ENCODE measurements around the gene NUAK1. TPM values are rescaled to one million over a fixed set of nuclear protein-coding genes. Genes with fewer than 3 reads are reported as not detected.

NUAK1 gene
- total RNA-seq, 1 experiment from 2014 or later: 2.6 TPM

- no peaks in the 10 kb centered on the region for H3K27me3 Mint-ChIP-seq (ENCODE audit: insufficient read depth, unreplicated experiment)
- no peak for TF ChIP-seq CTCF (IDR thresholded peaks at IDR 0.05; ENCODE audit: unreplicated experiment)
- no peaks in the 10 kb centered on the region for H3K9me3 Mint-ChIP-seq (ENCODE audit: unreplicated experiment)
- no peaks in the 10 kb centered on the region for H3K36me3 Mint-ChIP-seq (ENCODE audit: insufficient read depth, unreplicated experiment)
- H3K4me1 Mint-ChIP-seq (ENCODE audit: insufficient read depth, unreplicated experiment): peaks cover 5% of the 10 kb centered on the region
- no peak overlapping the region for H3K27ac Mint-ChIP-seq (ENCODE audit: low read depth, unreplicated experiment)
- intact Hi-C loops (cut with micrococcal nuclease): no loop called here
- POLR2A ChIA-PET: no interaction called here
- CTCF ChIA-PET: interaction anchor here (0.7 to 1.6 kb wide), 4 partner anchors 17 to 474 kb away, joined by 3 to 8 read pairs (median 3); no protein-coding TSS in a partner anchor
- no peak for DNase-seq (ENCODE audit: unreplicated experiment)
- BruUV-seq (replicated peaks): no TSS peak
- no peak overlapping the region for H3K4me3 Mint-ChIP-seq (ENCODE audit: unreplicated experiment)
Measured at GRCh38 chr12:106178562-106178961, 39.8 kb upstream of the NUAK1 start.

- Mint-ChIP-seq H3K9me3 (ENCODE audit: unreplicated experiment) (no peaks in the 10 kb centered on the region), H3K36me3 (ENCODE audit: insufficient read depth, unreplicated experiment) (no peaks in the 10 kb centered on the region), H3K4me1 (ENCODE audit: insufficient read depth, unreplicated experiment) (peaks cover 3% of the 10 kb centered on the region), H3K27ac (ENCODE audit: low read depth, unreplicated experiment) (no peak overlapping the region), H3K27me3 (ENCODE audit: insufficient read depth, unreplicated experiment) (peaks cover 13% of the 10 kb centered on the region), H3K4me3 (ENCODE audit: unreplicated experiment) (no peak overlapping the region)
- no TSS peak for BruUV-seq (replicated peaks)
- CTCF ChIA-PET: no interaction called here
- no peak for TF ChIP-seq CTCF (IDR thresholded peaks at IDR 0.05; ENCODE audit: unreplicated experiment)
- intact Hi-C loops (cut with micrococcal nuclease): no loop called here
- POLR2A ChIA-PET: interaction anchor here (1.3 kb wide), 1 partner anchor 18 kb away, joined by 3 read pairs; no protein-coding TSS in a partner anchor
- no peak for DNase-seq (ENCODE audit: unreplicated experiment)
Measured at GRCh38 chr12:106176560-106176959, 37.8 kb upstream of the NUAK1 start.

GRCh38 chr12:106174876-106175275 lies 36.1 kb upstream of the NUAK1 start:
- no peak overlapping the region for H3K27ac Mint-ChIP-seq (ENCODE audit: low read depth, unreplicated experiment)

GRCh38 chr12:106173442-106173841 lies 34.7 kb upstream of the NUAK1 start:
- H3K4me3 Mint-ChIP-seq (ENCODE audit: unreplicated experiment): no peak overlapping the region
- CTCF ChIA-PET: interaction anchor here (0.6 kb wide), 1 partner anchor 182 kb away, joined by 3 read pairs; no protein-coding TSS in a partner anchor
- no peak overlapping the region for H3K27ac Mint-ChIP-seq (ENCODE audit: low read depth, unreplicated experiment)
- H3K9me3 Mint-ChIP-seq (ENCODE audit: unreplicated experiment): no peaks in the 10 kb centered on the region
- POLR2A ChIA-PET: no interaction called here
- no TSS peak for BruUV-seq (replicated peaks)
- peaks cover 20% of the 10 kb centered on the region for H3K27me3 Mint-ChIP-seq (ENCODE audit: insufficient read depth, unreplicated experiment)
- TF ChIP-seq CTCF (IDR thresholded peaks at IDR 0.05; ENCODE audit: unreplicated experiment): no peak
- H3K4me1 Mint-ChIP-seq (ENCODE audit: insufficient read depth, unreplicated experiment): no peaks in the 10 kb centered on the region
- no peaks in the 10 kb centered on the region for H3K36me3 Mint-ChIP-seq (ENCODE audit: insufficient read depth, unreplicated experiment)
- intact Hi-C loops (cut with micrococcal nuclease): no loop called here
- DNase-seq (ENCODE audit: unreplicated experiment): no peak

More at GRCh38 chr12:106174876-106175275, 36.1 kb upstream of the NUAK1 start:
- CTCF ChIA-PET: interaction anchor here (0.7 to 0.9 kb wide), 2 partner anchors 49 to 183 kb away, joined by 3 to 4 read pairs; partner anchors contain the start of gene POLR3B
- no TSS peak for BruUV-seq (replicated peaks)
- Mint-ChIP-seq H3K4me3 (ENCODE audit: unreplicated experiment) (no peak overlapping the region), H3K9me3 (ENCODE audit: unreplicated experiment) (no peaks in the 10 kb centered on the region), H3K27me3 (ENCODE audit: insufficient read depth, unreplicated experiment) (peaks cover 20% of the 10 kb centered on the region), H3K36me3 (ENCODE audit: insufficient read depth, unreplicated experiment) (no peaks in the 10 kb centered on the region), H3K4me1 (ENCODE audit: insufficient read depth, unreplicated experiment) (no peaks in the 10 kb centered on the region)
- no peak for TF ChIP-seq CTCF (IDR thresholded peaks at IDR 0.05; ENCODE audit: unreplicated experiment)
- POLR2A ChIA-PET: no interaction called here
- no peak for DNase-seq (ENCODE audit: unreplicated experiment)
- intact Hi-C loops (cut with micrococcal nuclease): no loop called here
